ENCODE data around the gene PER3. TPM values are rescaled to one million over a fixed set of nuclear protein-coding genes. Genes with fewer than 3 reads are reported as not detected.

Gene PER3
- total and polyA plus RNA-seq, 9 of the 15 experiments (the other 6 are each of a cell fraction or from before 2014, with no cell fraction given) = 11.9 to 22.5 (median 14.6) TPM

DNA sequence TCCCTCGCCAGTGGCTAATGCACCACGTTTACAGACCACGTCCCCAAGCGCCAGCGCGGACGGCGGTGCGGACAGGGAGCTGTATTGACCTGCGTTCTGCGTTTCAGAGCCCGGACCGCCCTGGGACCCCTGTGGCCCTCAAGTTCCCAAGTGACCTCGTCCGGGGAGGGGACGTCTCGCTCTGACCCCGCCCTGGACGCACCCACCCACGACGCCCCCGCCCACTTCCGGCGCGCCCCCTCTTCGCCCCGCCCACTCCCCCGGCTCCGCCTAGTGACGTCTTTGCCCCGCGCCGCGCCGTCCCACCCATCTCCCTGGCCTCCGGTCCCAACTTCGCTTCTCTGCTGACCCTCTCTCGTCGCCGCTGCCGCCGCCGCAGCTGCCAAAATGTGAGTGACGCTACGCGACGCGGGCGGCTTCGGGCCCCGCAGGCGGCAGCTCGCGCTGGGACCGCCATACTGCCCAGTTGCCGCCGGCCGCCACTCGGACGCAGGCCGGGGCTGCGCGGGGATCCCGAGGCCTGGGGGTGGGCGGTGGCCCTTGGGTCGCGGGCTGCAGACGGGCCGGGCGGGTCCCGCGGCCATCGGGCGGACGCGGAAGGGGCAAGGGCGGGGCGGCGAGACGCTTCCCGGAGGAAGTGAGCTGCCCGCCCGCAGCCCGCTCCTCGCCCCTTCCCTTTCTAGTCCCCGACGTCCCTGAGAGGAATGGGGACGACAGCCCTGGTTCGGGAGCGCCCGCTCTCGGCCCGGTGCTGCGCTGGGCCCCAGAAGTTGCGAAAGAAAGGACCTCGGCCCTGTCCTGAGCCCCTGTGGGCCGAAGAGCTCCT lies 12.9 kb upstream of the PER3 start, which contains the start of gene VAMP3 (continued):
- TF ChIP-seq, protein P1, sequence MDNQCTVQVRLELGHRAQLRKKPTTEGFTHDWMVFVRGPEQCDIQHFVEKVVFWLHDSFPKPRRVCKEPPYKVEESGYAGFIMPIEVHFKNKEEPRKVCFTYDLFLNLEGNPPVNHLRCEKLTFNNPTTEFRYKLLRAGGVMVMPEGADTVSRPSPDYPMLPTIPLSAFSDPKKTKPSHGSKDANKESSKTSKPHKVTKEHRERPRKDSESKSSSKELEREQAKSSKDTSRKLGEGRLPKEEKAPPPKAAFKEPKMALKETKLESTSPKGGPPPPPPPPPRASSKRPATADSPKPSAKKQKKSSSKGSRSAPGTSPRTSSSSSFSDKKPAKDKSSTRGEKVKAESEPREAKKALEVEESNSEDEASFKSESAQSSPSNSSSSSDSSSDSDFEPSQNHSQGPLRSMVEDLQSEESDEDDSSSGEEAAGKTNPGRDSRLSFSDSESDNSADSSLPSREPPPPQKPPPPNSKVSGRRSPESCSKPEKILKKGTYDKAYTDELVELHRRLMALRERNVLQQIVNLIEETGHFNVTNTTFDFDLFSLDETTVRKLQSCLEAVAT (IDR thresholded peaks at IDR 0.05) = 0 out of 4 replicates have a peak, but pooled peaks of 1 of the 2 experiments have one; percentile 25
- TF ChIP-seq EP400 (IDR thresholded peaks at IDR 0.05) (peak; percentile 33; the same call in 1 of the 2 replicates), MYC (IDR thresholded peaks at IDR 0.05; ENCODE audit: low read depth, low read length) (peak; percentile 33; the same call in 1 of the 2 replicates), MYC (CRISPR knock-in tag; IDR thresholded peaks at IDR 0.05; ENCODE audit: borderline replicate concordance, low read depth) (no peak), SRSF7 (optimal IDR thresholded peaks at IDR 0.05; ENCODE audit: low read depth, low read length) (no peak), HMBOX1 (IDR thresholded peaks at IDR 0.05) (no peak), ARID3A (IDR thresholded peaks at IDR 0.05; ENCODE audit: borderline replicate concordance, low read depth, low read length) (no peak), BCL6 (CRISPR knock-in tag; IDR thresholded peaks at IDR 0.05) (no peak), CCNT2 (IDR thresholded peaks at IDR 0.05; ENCODE audit: borderline replicate concordance, extremely low read depth, insufficient read length, low read depth, low read length) (peak; percentile 39), MEIS2 (IDR thresholded peaks at IDR 0.05; ENCODE audit: partially characterized antibody) (no peak), SAP30 (IDR thresholded peaks at IDR 0.05; ENCODE audit: borderline replicate concordance, insufficient read depth, low read depth, low read length, poor library complexity, severe bottlenecking) (peak; percentile 86), RBFOX2 (IDR thresholded peaks at IDR 0.05; ENCODE audit: low read depth, low read length) (peak; percentile 87), CEBPG (CRISPR knock-in tag; IDR thresholded peaks at IDR 0.05) (peak; percentile 65; the same call in 1 of the 2 replicates), CEBPG (tag; conservative IDR thresholded peaks at IDR 0.05 in 1 of 2, IDR thresholded peaks at IDR 0.05 in 1 of 2) (peak in 1 of 2 experiments; percentile 63; a peak in 2 of 4 replicates), ETV1 (tag; conservative IDR thresholded peaks at IDR 0.05; ENCODE audit: low read depth) (0 out of 2 replicates have a peak, but pooled peaks have one; percentile 30), YY1 (IDR thresholded peaks at IDR 0.05; ENCODE audit: borderline replicate concordance in 1 of 3, control insufficient read depth in 1 of 3, extremely low read depth in 1 of 3, insufficient read depth in 3 of 3, insufficient read length in 1 of 3, insufficient replicate concordance in 2 of 3, low read depth in 1 of 3, low read length in 2 of 3) (peak in 2 of 3 experiments; percentile 48 to 78), SMARCA5 (IDR thresholded peaks at IDR 0.05) (no peak), BACH1 (tag; IDR thresholded peaks at IDR 0.05) (no peak), TRIM24 (IDR thresholded peaks at IDR 0.05) (no peak)
- TF ChIP-seq, protein P2, sequence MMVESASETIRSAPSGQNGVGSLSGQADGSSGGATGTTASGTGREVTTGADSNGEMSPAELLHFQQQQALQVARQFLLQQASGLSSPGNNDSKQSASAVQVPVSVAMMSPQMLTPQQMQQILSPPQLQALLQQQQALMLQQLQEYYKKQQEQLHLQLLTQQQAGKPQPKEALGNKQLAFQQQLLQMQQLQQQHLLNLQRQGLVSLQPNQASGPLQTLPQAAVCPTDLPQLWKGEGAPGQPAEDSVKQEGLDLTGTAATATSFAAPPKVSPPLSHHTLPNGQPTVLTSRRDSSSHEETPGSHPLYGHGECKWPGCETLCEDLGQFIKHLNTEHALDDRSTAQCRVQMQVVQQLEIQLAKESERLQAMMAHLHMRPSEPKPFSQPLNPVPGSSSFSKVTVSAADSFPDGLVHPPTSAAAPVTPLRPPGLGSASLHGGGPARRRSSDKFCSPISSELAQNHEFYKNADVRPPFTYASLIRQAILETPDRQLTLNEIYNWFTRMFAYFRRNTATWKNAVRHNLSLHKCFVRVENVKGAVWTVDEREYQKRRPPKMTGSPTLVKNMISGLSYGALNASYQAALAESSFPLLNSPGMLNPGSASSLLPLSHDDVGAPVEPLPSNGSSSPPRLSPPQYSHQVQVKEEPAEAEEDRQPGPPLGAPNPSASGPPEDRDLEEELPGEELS (CRISPR knock-in tag; IDR thresholded peaks at IDR 0.05; ENCODE audit: borderline replicate concordance) = no peak; the same call in 1 of the 2 replicates

All from K562 (cell line).